Progenitor cell of endocrine pancreas (in vitro differentiated cells): ENCODE measurements around the gene SH3PXD2B. TPM values are rescaled to one million over a fixed set of nuclear protein-coding genes. Genes with fewer than 3 reads are reported as not detected.
A peak's percentile ranks its signal among the peaks of the same experiment; 100 is the strongest.

Experiments
- DNase-seq: peaks from one replicate; pipeline ENCODE4 v3.0.0; 2021; ENCODE audit warnings: low spot score; ENCODE audit not compliant: unreplicated experiment
- H3K27ac Mint-ChIP-seq: 2 replicates; pipeline ENCODE4 v1.8.0; 2021; ENCODE audit warnings: mild to moderate bottlenecking, moderate library complexity, mixed read lengths
- H3K27me3 Mint-ChIP-seq: 2 replicates; pipeline ENCODE4 v1.8.0; 2021; ENCODE audit warnings: mixed read lengths
- H3K36me3 Mint-ChIP-seq: 2 replicates; pipeline ENCODE4 v1.8.0; 2022; ENCODE audit warnings: mixed read lengths; ENCODE audit not compliant: insufficient read depth
- H3K4me1 Mint-ChIP-seq: 2 replicates; pipeline ENCODE4 v1.8.0; 2021; ENCODE audit warnings: low read depth, mixed read lengths
- H3K4me3 Mint-ChIP-seq: 2 replicates; pipeline ENCODE4 v1.8.0; 2021; ENCODE audit warnings: low read depth, mild to moderate bottlenecking, moderate library complexity, mixed read lengths
- H3K9me3 Mint-ChIP-seq: 2 replicates; pipeline ENCODE4 v1.8.0; 2021; ENCODE audit warnings: low read depth, mixed read lengths
- total RNA-seq: library from RNA; stranded (reverse); gene quantifications from 2 replicates; pipeline ENCODE4 v1.2.1, GENCODE V29; 2021
- TF ChIP-seq, protein P1 (sequence below): fragments of 200-600 bp; sonication (generic); IDR thresholded peaks from one replicate; pipeline ENCODE4 v1.5.0; 2021; ENCODE audit warnings: antibody characterized with exemption, mild to moderate bottlenecking; ENCODE audit not compliant: unreplicated experiment

The SH3PXD2B gene
- total RNA-seq, 1 donor from 2014 or later: 79.8 TPM

DNA sequence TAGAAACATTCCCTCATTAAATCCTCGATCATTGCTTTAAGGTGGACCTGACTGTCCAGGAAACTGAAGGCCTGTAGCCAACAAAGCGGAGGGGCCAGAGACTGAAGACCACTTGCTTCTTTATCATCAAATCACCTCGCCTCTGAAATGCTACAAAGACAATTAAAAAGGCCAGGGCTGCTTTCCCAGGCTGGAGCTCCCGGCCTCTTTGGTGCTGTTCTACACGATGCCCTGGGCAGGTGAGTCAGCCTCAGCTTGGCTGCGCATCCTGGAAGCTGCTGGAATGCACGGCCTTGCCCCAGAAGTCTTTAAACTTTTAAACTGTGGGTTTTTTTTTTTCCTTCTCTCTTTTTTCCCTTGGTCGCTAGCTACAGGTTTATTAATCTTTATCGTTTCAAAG, 46.5 kb downstream of the SH3PXD2B start:
- Mint-ChIP-seq H3K4me3 (no peak overlapping the region), H3K27ac (peak overlapping the region; percentile 45), H3K27me3 (no peaks in the 10 kb centered on the region), H3K9me3 (no peaks in the 10 kb centered on the region), H3K36me3 (peaks cover 19% of the 10 kb centered on the region), H3K4me1 (peaks cover 5% of the 10 kb centered on the region)
- DNase-seq: no peak
- TF ChIP-seq, protein P1, sequence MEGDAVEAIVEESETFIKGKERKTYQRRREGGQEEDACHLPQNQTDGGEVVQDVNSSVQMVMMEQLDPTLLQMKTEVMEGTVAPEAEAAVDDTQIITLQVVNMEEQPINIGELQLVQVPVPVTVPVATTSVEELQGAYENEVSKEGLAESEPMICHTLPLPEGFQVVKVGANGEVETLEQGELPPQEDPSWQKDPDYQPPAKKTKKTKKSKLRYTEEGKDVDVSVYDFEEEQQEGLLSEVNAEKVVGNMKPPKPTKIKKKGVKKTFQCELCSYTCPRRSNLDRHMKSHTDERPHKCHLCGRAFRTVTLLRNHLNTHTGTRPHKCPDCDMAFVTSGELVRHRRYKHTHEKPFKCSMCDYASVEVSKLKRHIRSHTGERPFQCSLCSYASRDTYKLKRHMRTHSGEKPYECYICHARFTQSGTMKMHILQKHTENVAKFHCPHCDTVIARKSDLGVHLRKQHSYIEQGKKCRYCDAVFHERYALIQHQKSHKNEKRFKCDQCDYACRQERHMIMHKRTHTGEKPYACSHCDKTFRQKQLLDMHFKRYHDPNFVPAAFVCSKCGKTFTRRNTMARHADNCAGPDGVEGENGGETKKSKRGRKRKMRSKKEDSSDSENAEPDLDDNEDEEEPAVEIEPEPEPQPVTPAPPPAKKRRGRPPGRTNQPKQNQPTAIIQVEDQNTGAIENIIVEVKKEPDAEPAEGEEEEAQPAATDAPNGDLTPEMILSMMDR: no peak

- no peak overlapping the region for H3K4me3 Mint-ChIP-seq
- no peaks in the 10 kb centered on the region for H3K9me3 Mint-ChIP-seq
- H3K4me1 Mint-ChIP-seq: peaks cover 5% of the 10 kb centered on the region
- TF ChIP-seq, protein P1: no peak
- no peak for DNase-seq
- no peaks in the 10 kb centered on the region for H3K27me3 Mint-ChIP-seq
- peak overlapping the region; percentile 62 for H3K27ac Mint-ChIP-seq
- peaks cover 25% of the 10 kb centered on the region for H3K36me3 Mint-ChIP-seq
Observed at GRCh38 chr5:172407241-172407691, 47.1 kb downstream of the SH3PXD2B start.

DNA sequence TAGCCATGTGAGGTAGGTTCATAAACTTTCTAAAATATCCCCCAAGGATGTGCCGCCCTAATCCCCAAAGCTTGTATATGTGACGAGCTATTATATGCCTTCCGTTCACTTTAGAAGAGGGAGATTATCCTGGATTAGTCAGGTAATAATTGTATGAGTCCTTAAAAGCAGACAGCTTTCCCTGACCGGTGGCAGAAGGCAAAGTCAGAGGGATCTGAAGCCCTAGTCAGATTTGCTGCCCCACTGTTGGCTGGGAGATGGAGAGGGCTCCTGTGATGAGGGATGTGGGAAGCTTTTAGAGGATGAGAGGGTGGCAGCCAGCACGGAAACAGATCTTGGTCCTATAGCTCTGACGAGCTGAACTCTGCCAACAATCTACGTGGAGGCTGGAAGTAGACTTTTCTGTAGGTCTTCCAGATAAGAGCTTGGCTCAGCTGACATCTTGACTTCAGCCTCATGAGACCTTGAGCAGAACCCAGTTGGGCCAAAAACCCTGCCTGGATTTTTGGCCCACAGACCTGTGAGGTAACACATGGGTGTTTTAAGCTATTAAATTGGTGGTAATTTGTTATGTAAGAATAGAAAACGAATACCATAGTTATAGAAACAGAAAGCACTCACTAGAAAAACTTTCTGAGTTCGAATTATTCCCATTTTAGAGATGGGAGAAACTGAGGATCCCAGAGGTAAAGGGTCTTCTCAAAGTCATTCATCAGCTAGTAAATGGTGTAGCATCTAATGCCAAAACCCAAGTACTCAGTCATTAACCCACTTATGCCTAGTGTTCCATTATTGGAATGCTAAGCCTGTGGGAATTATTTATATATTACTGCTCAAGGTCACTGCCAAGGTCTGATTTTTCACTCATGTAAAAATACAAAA, 48.9 kb downstream of the SH3PXD2B start:
- H3K36me3 Mint-ChIP-seq: peaks cover 36% of the 10 kb centered on the region
- TF ChIP-seq, protein P1: no peak
- peaks cover 2% of the 10 kb centered on the region for H3K9me3 Mint-ChIP-seq
- H3K4me1 Mint-ChIP-seq: peaks cover 5% of the 10 kb centered on the region
- no peaks in the 10 kb centered on the region for H3K27me3 Mint-ChIP-seq
- no peak overlapping the region for H3K27ac Mint-ChIP-seq
- no peak for DNase-seq
- no peak overlapping the region for H3K4me3 Mint-ChIP-seq

- no peaks in the 10 kb centered on the region for H3K27me3 Mint-ChIP-seq
- peaks cover 2% of the 10 kb centered on the region for H3K9me3 Mint-ChIP-seq
- no peak overlapping the region for H3K4me3 Mint-ChIP-seq
- peaks cover 34% of the 10 kb centered on the region for H3K36me3 Mint-ChIP-seq
- TF ChIP-seq, protein P1: no peak
- no peak overlapping the region for H3K27ac Mint-ChIP-seq
- no peak for DNase-seq
- peaks cover 5% of the 10 kb centered on the region for H3K4me1 Mint-ChIP-seq
Observed at GRCh38 chr5:172404746-172405145, 49.6 kb downstream of the SH3PXD2B start.

DNA sequence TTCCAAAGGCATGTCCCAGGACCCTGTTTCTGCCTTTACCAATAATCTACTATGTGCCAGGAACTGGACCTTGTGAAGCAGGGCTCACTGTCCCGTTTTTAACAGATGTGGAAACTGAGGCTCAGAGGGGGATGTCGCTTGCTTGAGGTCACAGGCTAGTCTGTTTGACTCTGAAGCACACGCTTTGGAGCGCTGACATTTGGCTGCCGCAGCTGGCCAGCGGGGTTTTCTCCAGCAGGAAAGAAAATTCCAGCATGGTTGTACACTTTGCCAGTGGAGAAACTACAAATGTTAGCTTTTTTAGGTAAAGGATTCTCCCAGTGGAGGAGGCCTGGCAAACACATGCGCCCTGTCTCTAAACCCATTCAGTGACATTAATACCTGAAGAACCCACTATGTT, 50.5 kb downstream of the SH3PXD2B start:
- TF ChIP-seq, protein P1: no peak
- DNase-seq: no peak
- H3K9me3 Mint-ChIP-seq: peaks cover 2% of the 10 kb centered on the region
- H3K36me3 Mint-ChIP-seq: peaks cover 43% of the 10 kb centered on the region
- no peak overlapping the region for H3K4me3 Mint-ChIP-seq
- H3K27ac Mint-ChIP-seq: no peak overlapping the region
- H3K27me3 Mint-ChIP-seq: no peaks in the 10 kb centered on the region
- H3K4me1 Mint-ChIP-seq: peaks cover 5% of the 10 kb centered on the region
